OCI-LY7 (cell line): ENCODE measurements around the gene NCOA7. TPM values are rescaled to one million over a fixed set of nuclear protein-coding genes. Genes with fewer than 3 reads are reported as not detected.
A peak's percentile ranks its signal among the peaks of the same experiment; 100 is the strongest.

Experiments
- BruUV-seq: library from RNA; stranded (reverse); fragments of 400-500 nt; replicated peaks from 2 replicates; lab custom pipeline; 2021; lab: Mats Ljungman, UMichigan
- CTCF ChIA-PET: fragments of 300-600 bp; sonication (Branson Sonifier 250); formaldehyde crosslinking; loops from one replicate; lab custom pipeline; 2022; ENCODE audit warnings: antibody characterized with exemption; ENCODE audit not compliant: unreplicated experiment; lab: Charles Lee
- POLR2A ChIA-PET: fragments of 300-600 bp; sonication (Branson Sonifier 250); formaldehyde crosslinking; loops from one replicate; lab custom pipeline; 2022; ENCODE audit warnings: antibody characterized with exemption; lab: Charles Lee
- DNase-seq: peaks from one replicate; pipeline ENCODE4 v3.0.0-alpha.2; 2015; ENCODE audit warnings: low spot score
- H2AFZ ChIP-seq: fragments of 200-600 bp; sonication (generic), shearing (Covaris generic); 2 replicates; pipeline ENCODE4 v1.6.1; 2014; ENCODE audit warnings: mild to moderate bottlenecking, antibody characterized with exemption, low read length, moderate library complexity
- H3K27ac ChIP-seq: fragments of 200-600 bp; sonication (generic); 2 replicates; pipeline ENCODE4 v1.5.1; 2014; ENCODE audit warnings: mixed run types, low read depth, mild to moderate bottlenecking, moderate library complexity, low read length, inconsistent platforms; ENCODE audit not compliant: poor library complexity, severe bottlenecking
- H3K36me3 ChIP-seq: fragments of 200-600 bp; sonication (generic); 2 replicates; pipeline ENCODE4 v1.6.1; 2014; ENCODE audit warnings: mild to moderate bottlenecking, antibody characterized with exemption, low read length, moderate library complexity, mixed read lengths; ENCODE audit not compliant: insufficient read depth
- H3K4me1 ChIP-seq: fragments of 200-600 bp; sonication (generic); 2 replicates; pipeline ENCODE4 v1.5.1; 2014; ENCODE audit warnings: mild to moderate bottlenecking, low read length; ENCODE audit not compliant: insufficient read depth, poor library complexity, severe bottlenecking
- H3K4me2 ChIP-seq: fragments of 200-600 bp; sonication (generic); 2 replicates; pipeline ENCODE4 v1.6.1; 2014; ENCODE audit warnings: mild to moderate bottlenecking, low read length
- H3K4me3 ChIP-seq: fragments of 200-600 bp; sonication (generic); 2 replicates; pipeline ENCODE4 v1.5.1; 2014; ENCODE audit warnings: mild to moderate bottlenecking, low read depth, low read length; ENCODE audit not compliant: poor library complexity, severe bottlenecking
- H3K79me2 ChIP-seq: fragments of 200-600 bp; sonication (generic); 2 replicates; pipeline ENCODE4 v1.6.1; 2016; ENCODE audit warnings: low read depth, mild to moderate bottlenecking, low read length, moderate library complexity, mixed read lengths; ENCODE audit not compliant: insufficient read depth
- H3K9me2 ChIP-seq: fragments of 200-600 bp; sonication (generic); 2 replicates; pipeline ENCODE4 v1.6.1; 2016; ENCODE audit warnings: mild to moderate bottlenecking, low read length, mixed read lengths; ENCODE audit not compliant: insufficient read depth
- H3K9me3 ChIP-seq: fragments of 200-600 bp; sonication (generic); 2 replicates; pipeline ENCODE4 v1.6.1; 2014; ENCODE audit warnings: mild to moderate bottlenecking, mixed run types, low read length, mixed read lengths
- H4K20me1 ChIP-seq: fragments of 200-600 bp; sonication (generic); 2 replicates; pipeline ENCODE4 v1.6.1; 2014; ENCODE audit warnings: mild to moderate bottlenecking, antibody characterized with exemption, low read length, moderate library complexity, mixed read lengths; ENCODE audit not compliant: insufficient read depth
- EZH2phosphoT487 ChIP-seq: fragments of 200-600 bp; sonication (generic); IDR thresholded peaks from 2 replicates; pipeline ENCODE4 v1.6.1; 2018; ENCODE audit warnings: low read depth, borderline replicate concordance, mild to moderate bottlenecking, mixed run types, antibody characterized with exemption, low read length, moderate library complexity, mixed read lengths
- intact Hi-C: fragments of 100-400 bp; cut with micrococcal nuclease; formaldehyde crosslinking; loops from one replicate; pipeline ENCODE4 v1.10.0; 2022; ENCODE audit not compliant: unreplicated experiment
- total RNA-seq, 2 experiments: library from RNA; depleted of rRNA in 1 of 2; stranded (reverse); fragments of >200 nt in 1 of 2; shearing (Covaris generic) in 1 of 2; gene quantifications; 2 replicates each; pipeline ENCODE4 v1.2.3, GENCODE V29; 2014 to 2022
- TF ChIP-seq, protein P1 (sequence below): fragments of 200-600 bp; sonication (generic); conservative IDR thresholded peaks from 2 replicates; pipeline ENCODE4 v1.5.1; 2014; ENCODE audit warnings: mild to moderate bottlenecking, antibody characterized with exemption, low read length, moderate library complexity, mixed read lengths

Gene NCOA7
- total RNA-seq, 2 experiments from 2014 or later, result 14.8 to 52.2 TPM

DNA sequence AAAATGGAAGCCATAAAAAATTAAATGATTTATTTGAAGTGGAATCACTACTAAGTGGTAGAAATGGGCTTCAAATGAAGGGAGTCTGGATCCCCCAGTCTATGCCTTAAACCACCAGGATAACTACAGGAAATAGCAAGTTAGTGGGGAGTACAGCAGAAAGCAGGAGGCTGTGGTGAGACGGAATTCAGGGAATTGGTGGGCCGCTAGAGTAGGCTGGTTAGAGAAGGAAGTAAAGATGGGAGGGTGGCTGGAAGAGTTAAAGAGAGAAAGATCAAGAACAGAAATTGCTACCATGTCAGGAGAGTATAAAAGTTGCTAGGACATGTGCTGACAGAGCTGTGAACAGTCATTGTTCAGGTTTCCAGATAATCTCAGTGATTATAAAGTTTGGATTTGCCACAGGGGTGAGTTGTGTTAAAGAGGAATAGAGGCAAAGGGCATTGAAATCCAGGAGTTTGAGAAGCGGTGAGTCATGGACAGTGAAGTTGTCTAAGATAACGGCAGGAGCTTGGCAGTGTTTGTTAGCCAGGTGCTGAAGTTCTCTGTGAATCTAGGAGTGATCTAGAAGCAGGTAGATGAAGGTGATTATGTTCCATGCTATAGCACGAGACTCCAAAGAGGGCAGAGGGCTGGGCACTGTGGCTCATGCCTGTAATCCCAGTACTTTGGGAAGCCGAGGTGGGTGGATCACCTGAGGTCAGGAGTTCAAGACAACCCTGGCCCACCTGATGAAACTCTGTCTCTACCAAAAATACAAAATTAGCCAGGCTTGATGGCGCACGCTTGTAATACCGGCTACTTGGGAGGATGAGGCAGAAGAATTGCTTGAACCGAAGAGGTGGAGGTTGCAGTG is 152.1 kb downstream of the NCOA7 start:
- H2AFZ ChIP-seq, result no peak overlapping the region
- H3K79me2 ChIP-seq, result no peaks in the 10 kb centered on the region
- H3K4me3 ChIP-seq, result no peak overlapping the region
- H3K27ac ChIP-seq, result no peak overlapping the region
- TF ChIP-seq EZH2phosphoT487, result no peak
- TF ChIP-seq, protein P1, sequence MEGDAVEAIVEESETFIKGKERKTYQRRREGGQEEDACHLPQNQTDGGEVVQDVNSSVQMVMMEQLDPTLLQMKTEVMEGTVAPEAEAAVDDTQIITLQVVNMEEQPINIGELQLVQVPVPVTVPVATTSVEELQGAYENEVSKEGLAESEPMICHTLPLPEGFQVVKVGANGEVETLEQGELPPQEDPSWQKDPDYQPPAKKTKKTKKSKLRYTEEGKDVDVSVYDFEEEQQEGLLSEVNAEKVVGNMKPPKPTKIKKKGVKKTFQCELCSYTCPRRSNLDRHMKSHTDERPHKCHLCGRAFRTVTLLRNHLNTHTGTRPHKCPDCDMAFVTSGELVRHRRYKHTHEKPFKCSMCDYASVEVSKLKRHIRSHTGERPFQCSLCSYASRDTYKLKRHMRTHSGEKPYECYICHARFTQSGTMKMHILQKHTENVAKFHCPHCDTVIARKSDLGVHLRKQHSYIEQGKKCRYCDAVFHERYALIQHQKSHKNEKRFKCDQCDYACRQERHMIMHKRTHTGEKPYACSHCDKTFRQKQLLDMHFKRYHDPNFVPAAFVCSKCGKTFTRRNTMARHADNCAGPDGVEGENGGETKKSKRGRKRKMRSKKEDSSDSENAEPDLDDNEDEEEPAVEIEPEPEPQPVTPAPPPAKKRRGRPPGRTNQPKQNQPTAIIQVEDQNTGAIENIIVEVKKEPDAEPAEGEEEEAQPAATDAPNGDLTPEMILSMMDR, result no peak
- intact Hi-C loops, result no loop called here
- ChIA-PET POLR2A (interaction anchor here (1.2 to 1.5 kb wide), 2 partner anchors 8 to 29 kb away, joined by 3 to 4 read pairs; no protein-coding TSS in a partner anchor), CTCF (interaction anchor here (1.9 kb wide), 1 partner anchor 13 kb away, joined by 4 read pairs; the partner anchor contains the start of gene HINT3)
- H3K9me2 ChIP-seq, result no peaks in the 10 kb centered on the region
- H3K9me3 ChIP-seq, result no peaks in the 10 kb centered on the region
- no peaks in the 10 kb centered on the region for H3K36me3 ChIP-seq
- peaks cover 5% of the 10 kb centered on the region for H3K4me1 ChIP-seq
- DNase-seq, result no peak
- no peaks in the 10 kb centered on the region for H4K20me1 ChIP-seq
- no peak overlapping the region for H3K4me2 ChIP-seq
- BruUV-seq, result no TSS peak

DNA sequence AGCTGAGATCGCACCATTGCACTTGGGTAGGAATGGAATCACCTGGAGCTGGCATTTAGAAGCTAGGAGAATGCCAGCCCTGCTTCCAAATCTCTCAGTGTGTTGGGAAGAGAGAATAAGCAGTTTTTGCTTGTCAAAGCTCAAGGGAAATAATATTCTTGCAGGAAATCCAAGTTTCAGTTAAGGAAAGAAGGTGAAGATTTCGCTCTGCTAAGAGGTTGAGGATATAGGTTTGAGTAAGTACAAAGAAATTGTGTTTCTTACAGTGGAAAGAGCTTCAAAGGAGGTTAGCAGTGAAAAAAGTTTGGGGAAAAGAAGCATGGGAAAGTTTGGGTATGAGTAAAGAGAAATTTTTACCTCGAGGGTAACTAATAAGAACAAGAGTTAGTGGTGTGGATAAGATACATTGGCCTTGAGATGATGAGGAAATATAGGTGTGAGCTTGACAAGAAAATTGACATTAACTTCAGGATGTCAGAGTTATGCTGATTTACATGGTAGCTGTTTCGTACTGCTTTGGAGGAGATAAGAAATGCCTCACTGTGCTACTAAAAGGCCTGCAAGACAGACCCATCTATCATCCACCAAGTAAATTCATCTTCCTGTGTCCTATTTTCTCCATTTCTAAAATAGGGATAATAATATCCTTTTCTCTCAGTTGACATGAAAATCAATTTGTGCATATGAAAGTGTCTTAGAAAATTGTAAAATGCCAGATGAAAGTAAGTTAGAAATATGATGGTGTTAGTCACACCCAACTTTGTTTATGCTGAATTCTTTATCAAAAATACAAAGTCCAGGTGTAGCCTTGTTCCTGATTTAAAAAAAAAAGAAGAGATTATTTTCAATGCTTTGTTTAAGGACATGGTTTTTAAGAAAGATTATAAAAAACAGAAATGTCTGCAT is 153.0 kb downstream of the NCOA7 start:
- H3K79me2 ChIP-seq, result no peaks in the 10 kb centered on the region
- intact Hi-C loops, result no loop called here
- H3K9me3 ChIP-seq, result no peaks in the 10 kb centered on the region
- H4K20me1 ChIP-seq, result no peaks in the 10 kb centered on the region
- ChIA-PET POLR2A (interaction anchor here (1.5 kb wide), 1 partner anchor 9 kb away, joined by 4 read pairs; no protein-coding TSS in a partner anchor), CTCF (interaction anchor here (1.9 kb wide), 1 partner anchor 12 kb away, joined by 4 read pairs; the partner anchor contains the start of gene HINT3)
- BruUV-seq, result no TSS peak
- peaks cover 5% of the 10 kb centered on the region for H3K4me1 ChIP-seq
- no peak for TF ChIP-seq EZH2phosphoT487
- TF ChIP-seq, protein P1, result no peak
- no peak for DNase-seq
- H2AFZ ChIP-seq, result peak overlapping the region; percentile 71
- no peaks in the 10 kb centered on the region for H3K9me2 ChIP-seq
- no peak overlapping the region for H3K4me3 ChIP-seq
- no peaks in the 10 kb centered on the region for H3K36me3 ChIP-seq
- no peak overlapping the region for H3K4me2 ChIP-seq
- no peak overlapping the region for H3K27ac ChIP-seq
